Neural cell (in vitro differentiated cells): ENCODE measurements around the gene MXD3.

Experiments
- EZH2 ChIP-seq: fragments of 200-600, 300-800 bp; shearing (Covaris generic), sonication (generic); IDR thresholded peaks from 2 replicates; pipeline ENCODE4 v1.6.1; 2014; ENCODE audit warnings: antibody characterized with exemption, low read length, borderline replicate concordance, mild to moderate bottlenecking; ENCODE audit not compliant: insufficient read depth, poor library complexity, severe bottlenecking
- POLR2AphosphoS5 ChIP-seq: IDR thresholded peaks from 2 replicates; pipeline ENCODE4 v1.6.1; 2012
- TF ChIP-seq, protein P1 (sequence below): fragments of 450-650 bp; IDR thresholded peaks from 2 replicates; pipeline ENCODE4 v1.5.1; 2014; ENCODE audit warnings: antibody characterized with exemption, mild to moderate bottlenecking, moderate library complexity; ENCODE audit not compliant: poor library complexity, severe bottlenecking
- TF ChIP-seq, protein P2 (sequence below): IDR thresholded peaks from 2 replicates; pipeline ENCODE4 v1.6.1; 2012; ENCODE audit warnings: borderline replicate concordance

DNA sequence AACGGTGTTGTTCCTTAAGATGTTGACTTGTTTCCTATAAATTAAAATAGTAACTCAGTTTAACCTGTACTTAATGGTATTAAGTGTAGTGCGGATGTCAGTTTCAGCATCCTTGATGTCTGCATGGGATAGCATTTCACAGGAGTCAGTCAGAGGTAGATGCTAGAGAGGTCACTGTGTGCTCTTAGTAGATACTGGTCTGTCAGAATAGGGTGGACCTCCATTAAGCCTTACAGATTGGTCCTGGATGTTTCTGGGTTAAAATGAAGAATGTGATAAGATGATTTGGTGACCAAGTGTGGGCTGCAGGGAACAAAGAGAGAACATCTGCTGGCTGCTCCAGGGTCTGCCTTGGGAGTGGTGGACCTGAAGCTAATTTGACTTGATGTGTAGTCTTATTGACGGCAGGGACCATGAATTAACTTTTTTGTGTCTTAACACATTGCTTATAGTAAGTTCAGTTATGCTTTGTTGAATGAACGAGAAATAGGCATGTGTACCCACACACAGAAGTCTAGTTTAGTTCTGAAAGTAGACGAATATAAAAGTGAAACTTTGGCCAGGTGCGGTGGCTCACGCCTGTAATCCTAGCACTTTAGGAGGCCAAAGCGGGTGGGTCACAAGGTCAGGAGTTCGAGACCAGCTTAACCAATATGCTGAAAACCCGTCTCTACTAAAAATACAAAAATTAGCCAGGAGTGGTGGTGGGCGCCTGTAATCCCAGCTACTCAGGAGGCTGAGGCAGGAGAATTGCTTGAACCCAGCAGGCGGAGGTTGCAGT is 20.7 kb downstream of the MXD3 start:
- TF ChIP-seq, protein P1, sequence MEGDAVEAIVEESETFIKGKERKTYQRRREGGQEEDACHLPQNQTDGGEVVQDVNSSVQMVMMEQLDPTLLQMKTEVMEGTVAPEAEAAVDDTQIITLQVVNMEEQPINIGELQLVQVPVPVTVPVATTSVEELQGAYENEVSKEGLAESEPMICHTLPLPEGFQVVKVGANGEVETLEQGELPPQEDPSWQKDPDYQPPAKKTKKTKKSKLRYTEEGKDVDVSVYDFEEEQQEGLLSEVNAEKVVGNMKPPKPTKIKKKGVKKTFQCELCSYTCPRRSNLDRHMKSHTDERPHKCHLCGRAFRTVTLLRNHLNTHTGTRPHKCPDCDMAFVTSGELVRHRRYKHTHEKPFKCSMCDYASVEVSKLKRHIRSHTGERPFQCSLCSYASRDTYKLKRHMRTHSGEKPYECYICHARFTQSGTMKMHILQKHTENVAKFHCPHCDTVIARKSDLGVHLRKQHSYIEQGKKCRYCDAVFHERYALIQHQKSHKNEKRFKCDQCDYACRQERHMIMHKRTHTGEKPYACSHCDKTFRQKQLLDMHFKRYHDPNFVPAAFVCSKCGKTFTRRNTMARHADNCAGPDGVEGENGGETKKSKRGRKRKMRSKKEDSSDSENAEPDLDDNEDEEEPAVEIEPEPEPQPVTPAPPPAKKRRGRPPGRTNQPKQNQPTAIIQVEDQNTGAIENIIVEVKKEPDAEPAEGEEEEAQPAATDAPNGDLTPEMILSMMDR = no peak
- no peak for TF ChIP-seq EZH2
- TF ChIP-seq, protein P2, sequence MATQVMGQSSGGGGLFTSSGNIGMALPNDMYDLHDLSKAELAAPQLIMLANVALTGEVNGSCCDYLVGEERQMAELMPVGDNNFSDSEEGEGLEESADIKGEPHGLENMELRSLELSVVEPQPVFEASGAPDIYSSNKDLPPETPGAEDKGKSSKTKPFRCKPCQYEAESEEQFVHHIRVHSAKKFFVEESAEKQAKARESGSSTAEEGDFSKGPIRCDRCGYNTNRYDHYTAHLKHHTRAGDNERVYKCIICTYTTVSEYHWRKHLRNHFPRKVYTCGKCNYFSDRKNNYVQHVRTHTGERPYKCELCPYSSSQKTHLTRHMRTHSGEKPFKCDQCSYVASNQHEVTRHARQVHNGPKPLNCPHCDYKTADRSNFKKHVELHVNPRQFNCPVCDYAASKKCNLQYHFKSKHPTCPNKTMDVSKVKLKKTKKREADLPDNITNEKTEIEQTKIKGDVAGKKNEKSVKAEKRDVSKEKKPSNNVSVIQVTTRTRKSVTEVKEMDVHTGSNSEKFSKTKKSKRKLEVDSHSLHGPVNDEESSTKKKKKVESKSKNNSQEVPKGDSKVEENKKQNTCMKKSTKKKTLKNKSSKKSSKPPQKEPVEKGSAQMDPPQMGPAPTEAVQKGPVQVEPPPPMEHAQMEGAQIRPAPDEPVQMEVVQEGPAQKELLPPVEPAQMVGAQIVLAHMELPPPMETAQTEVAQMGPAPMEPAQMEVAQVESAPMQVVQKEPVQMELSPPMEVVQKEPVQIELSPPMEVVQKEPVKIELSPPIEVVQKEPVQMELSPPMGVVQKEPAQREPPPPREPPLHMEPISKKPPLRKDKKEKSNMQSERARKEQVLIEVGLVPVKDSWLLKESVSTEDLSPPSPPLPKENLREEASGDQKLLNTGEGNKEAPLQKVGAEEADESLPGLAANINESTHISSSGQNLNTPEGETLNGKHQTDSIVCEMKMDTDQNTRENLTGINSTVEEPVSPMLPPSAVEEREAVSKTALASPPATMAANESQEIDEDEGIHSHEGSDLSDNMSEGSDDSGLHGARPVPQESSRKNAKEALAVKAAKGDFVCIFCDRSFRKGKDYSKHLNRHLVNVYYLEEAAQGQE = no peak
- no peak for TF ChIP-seq POLR2AphosphoS5
